ENCODE data around the gene PLEKHA1. TPM values are rescaled to one million over a fixed set of nuclear protein-coding genes. Genes with fewer than 3 reads are reported as not detected.

PLEKHA1 gene
- total RNA-seq, 1 donor from 2014 or later = 39.1 TPM

DNA sequence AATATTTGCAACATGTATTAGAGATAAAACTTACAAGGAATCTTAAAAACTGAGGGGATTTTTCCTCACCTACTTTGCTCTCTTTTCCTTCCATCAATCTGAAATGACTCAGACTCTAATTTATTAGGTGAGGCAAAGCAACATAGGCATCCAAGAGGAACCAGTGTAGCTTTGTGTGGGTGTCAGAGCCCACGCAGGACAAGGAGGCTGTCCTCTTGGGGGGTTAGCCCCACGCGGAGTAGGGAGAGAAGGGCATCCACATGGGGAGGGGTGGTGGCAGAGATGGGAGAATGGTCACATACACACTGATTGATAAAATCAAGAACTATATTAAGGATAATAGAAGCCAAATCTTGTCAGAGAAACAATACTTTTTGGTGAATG, 46.1 kb downstream of the PLEKHA1 start:
- DNase-seq (ENCODE audit: low read depth) = no peak

DNA sequence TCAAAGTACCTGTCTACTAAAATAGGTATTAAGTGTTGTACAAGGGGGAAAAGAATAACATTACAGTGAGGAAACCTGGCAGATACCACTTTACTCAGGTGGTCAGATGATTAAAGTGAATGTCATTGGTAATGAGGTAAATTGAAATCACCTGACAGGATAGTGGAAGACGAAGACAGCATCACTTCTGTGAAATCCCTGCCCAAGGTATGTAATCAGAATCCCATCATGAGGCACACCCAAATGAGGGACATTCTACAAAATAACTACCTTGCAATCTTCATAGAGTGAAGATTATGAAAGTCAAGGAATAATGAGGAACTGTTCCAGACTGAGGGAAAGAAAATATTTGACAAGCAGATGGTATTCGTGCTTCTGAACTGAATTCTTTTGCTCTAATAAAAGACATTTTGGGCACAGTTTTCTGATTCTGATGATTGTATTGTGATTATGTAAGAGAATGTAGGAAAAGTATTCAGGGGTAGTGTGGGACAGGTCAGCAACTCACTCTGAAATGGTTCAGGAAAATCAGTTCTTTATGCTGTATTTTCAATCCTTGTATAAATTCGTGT, 46.6 kb downstream of the PLEKHA1 start:
- no peak for DNase-seq (ENCODE audit: low read depth)

DNA sequence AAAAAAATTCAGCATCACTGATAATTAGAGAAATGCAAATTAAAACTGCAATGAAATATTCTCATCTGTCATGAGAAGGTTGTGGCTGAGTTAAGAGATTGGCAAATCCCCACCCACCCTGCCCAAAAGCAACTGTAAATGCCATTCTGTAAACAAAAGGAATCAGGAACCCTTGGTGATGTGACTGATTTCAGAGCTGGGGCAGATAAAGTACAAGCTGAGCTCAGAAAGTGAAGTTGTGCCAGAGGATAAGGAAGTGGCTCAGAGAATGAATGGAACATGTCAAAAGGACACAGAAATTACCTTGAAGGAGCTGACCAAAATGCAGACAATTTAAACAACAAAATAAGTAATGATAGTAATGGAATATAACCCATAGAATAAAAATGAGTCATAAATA, 47.2 kb downstream of the PLEKHA1 start:
- DNase-seq (ENCODE audit: low read depth) = no peak

DNA sequence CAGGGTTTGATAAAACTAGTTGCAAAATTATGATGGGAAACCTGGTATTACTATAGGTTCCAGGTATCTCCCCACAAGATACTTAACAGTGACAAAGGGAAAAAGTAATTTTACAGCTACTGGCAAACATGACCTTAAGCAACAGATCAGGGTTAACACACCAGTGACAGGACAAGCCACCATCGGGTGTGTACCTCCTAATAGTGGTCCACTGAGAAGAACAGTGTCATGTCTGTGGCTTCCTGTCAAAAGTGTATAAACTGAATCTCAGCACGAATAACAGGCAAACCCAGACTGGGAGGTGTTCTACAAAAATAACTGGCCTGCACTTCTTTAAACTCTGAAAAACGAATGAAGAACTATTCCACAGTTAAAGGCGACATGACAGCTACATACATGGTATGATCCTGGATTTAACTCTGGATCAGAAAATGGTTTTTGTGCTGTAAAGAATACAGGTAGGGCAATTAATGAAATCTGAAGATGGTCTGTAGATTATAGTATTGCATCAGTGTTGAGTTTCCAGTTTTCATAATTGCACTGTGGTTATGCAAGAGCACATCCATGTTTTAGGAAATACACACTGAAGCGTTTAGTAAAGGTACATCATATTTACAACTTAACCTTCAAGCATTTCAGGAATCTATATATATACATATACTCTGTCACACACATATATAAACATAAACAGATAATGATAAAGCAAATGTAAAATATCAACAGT, 47.9 kb downstream of the PLEKHA1 start:
- no peak for DNase-seq (ENCODE audit: low read depth)

- no peak for DNase-seq (ENCODE audit: low read depth)
These were observed 49.6 kb downstream of the PLEKHA1 start for GRCh38 chr10:122424059-122424458.

DNA sequence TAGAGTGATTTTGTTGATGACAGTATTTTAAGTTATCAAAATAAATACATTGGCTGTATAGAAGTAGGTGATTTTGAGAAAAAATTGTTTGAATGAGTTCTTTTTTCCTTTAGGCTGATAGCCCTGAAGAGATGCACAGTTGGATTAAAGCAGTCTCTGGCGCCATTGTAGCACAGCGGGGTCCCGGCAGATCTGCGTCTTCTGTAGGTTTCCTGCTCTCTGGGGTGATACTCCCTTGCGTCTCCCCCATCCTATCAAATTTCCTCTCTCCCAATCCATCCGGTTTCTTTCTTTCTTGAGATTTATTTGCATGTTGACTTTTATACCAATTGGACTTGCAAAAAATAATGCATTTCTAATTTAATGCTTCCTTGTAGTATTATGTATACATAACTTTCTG, 52.3 kb downstream of the PLEKHA1 start:
- no peak for DNase-seq (ENCODE audit: low read depth)

- no peak for DNase-seq (ENCODE audit: low read depth)
These were observed 52.8 kb downstream of the PLEKHA1 start for GRCh38 chr10:122427280-122427679.

DNA sequence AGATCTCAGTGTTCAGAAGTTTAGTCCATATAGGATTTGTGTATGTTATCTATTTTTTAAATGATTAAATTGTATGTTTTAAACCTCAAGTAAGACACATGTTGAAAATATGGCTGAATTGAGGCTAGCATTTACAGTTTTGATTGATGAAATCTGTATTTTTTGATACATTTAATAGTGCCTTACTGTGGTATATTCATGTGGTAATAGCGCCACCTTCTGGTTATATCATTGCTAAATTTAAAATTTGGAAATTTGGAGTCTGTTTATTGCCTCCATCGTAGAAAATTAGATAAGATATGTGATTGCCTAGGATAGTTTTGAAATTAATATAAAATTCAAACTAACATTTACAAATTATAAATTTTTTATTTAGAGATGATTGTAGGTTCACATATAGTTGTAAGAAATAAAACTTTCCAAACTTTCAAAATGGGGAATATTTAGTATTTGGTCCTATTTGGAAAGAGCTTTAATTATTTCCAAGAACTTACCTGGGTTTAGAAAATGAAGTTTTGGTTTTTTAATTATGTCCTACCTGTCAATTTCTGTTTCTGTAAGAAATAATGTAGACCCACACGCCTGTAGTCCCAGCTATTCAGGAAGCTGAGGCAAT, 60.8 kb downstream of the PLEKHA1 start:
- DNase-seq (ENCODE audit: low read depth) = peak; percentile 52

DNA sequence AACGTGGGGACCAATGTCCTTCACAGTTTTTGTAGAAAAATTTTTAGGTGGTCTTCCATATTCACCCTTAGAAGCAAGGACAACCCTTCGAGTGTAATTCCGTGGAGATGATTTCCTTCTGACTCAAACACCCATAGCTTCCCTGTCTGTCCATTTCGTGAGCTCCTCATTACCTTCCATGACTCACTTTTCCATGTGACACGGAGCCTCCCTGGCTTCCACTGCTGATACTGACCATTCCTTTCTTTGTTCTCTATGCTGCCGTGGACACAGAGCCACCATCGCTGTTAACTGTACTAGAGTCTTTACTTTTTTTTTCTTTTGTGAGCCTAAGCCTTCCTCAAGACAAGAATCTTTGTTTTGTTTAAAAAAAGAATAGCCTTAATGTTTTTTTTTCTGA, 67.5 kb downstream of the PLEKHA1 start:
- peak; percentile 70 for DNase-seq (ENCODE audit: low read depth)

GRCh38 chr10:122445469-122445868, 71.0 kb downstream of the PLEKHA1 start:
- no peak for DNase-seq (ENCODE audit: low read depth)

DNA sequence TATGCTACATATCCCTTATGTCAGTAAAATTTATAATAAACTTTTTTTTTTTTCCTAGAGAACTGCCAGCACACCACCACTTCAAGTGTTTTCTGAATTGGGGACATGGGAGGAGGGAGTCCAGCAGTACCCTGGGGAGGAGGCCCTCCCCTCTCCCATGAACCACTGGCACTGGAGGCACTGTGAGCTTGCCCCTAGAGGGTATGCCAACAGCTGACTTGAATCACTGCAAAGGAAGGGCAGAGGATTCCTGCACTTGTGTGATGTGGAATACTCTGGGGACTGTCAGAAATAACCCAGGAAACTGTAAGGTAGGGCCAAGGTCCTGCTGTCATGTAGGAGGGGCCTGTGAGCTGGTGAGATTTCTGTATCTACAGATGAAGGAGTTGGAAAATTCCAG, 71.4 kb downstream of the PLEKHA1 start:
- DNase-seq (ENCODE audit: low read depth) = peak; percentile 82

DNA sequence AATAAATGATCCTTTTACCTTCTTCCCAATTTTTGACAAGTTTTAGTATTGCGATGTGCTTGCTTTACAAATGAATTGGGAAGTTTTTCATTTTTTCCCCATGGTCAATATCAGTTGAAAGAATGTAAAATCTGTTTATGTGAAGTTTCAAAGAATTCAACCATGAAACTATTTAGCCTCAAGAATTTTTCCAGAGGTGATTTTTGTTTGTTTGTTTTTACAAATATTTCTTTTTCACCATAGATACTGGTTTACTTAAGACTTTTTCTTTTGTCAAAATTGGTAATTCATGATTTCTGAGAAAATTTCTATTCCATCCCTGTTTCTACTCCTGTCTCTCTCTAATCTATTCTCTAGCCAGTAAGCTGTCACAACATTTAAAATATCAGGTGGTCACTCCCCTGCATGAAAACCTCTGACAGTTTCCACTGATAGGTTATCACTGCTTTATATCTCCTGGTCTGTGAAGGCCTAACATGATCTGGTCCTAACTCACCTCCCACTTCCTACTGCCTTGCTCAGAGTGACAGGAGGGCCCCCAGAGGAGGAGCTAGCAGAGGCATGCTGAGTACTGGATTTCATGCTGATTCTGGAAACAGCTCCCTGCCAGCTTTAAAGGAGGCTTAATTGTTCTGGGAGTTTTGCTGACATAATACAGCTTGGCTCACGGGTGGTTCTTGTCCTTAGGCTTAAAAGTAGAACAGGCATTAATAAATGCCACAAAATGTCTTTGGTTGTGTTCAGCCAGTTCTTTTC, 72.3 kb downstream of the PLEKHA1 start:
- DNase-seq (ENCODE audit: low read depth) = peak; percentile 45

GRCh38 chr10:122448600-122448999, 74.1 kb downstream of the PLEKHA1 start:
- no peak for DNase-seq (ENCODE audit: low read depth)

GRCh38 chr10:122449153-122449552, 74.6 kb downstream of the PLEKHA1 start:
- no peak for DNase-seq (ENCODE audit: low read depth)

DNA sequence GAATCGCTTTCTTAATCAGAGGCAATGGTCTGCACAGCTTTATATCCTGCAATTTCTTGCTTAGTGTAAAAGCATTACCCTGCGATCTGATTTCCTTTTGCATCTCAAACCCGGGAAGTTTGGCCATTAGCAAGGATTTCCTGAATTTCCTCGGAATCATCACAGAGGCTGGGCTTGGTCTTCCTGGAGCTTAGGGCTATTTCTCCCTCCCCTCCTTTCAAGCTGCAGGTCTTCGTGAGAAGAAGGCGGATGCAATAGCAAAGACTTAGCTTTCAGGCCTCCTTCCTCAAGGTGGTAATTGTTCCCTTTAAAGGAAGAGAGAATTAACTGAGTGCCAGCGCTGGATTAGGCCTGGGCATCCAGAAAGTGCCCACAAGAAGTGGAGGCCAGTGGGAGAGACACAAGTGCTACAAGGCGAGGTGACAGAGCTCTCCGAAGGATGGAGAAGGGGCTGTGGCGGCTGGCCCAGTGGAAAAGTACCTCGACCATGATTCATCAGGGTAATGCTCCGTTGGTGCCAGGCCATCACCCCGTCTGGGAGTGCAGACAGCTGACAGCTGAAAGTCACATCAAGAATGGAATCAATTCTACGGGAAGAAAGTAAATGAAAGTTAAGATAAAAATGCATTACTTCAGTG, 76.0 kb downstream of the PLEKHA1 start:
- DNase-seq (ENCODE audit: low read depth) = peak; percentile 86

DNA sequence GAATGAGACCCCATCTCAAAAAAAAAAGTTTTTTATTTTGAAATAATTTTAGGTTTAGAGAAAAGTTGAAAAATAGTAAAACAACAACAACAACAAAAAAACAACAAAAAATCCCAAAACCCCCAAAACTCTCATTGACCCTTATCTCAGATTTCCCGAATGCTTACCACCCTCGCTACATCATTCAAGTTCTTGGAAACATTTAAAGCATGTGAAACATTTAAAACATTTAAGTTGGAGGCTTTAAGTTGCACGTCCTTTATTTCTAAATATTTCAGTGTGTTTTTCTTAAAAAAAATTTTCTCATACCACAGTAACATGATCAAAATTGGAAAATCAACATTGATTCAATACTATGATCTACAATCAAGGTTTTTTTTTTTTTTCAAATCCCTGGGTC, 79.6 kb downstream of the PLEKHA1 start:
- no peak for DNase-seq (ENCODE audit: low read depth)

GRCh38 chr10:122454603-122455080, 80.1 kb downstream of the PLEKHA1 start, which contains the start of gene ARMS2:
ARMS2 (plus strand) TSS chr10:122454653; CDS start chr10:122454728, 75 bp downstream.
- DNase-seq (ENCODE audit: low read depth) = no peak

DNA sequence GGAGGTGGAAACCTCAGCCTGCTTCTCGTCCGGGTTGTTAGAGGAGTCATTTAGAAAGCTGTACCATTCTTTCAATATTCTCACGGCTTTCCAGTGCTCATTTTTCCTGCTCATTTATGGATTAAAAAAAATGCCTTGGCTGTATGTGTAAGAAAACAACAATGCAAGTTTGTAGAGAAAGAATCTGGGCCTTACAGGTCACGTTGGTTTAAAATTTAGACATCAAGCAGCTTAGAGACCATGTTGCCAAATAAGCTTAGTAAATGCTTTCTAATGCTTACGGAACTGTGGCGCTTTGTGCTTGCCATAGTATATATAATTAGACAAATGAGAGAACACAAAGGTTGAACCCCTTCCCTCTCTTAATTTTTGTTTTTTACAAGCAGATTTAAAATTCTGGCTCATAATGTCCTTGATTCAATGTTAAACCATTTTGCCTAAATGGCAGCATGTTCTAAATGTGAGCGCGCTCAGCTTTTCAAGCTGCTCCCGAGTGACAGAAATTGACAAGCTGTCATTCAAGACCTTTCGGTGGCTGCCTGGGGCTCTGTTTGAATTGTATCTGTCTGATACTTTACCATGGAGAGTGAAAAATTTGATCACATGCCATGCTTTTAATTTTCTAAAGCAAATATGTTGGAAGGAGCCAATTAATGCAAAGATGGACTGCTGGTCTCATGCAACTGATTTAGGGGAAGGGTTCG, 81.0 kb downstream of the PLEKHA1 start:
- no peak for DNase-seq (ENCODE audit: low read depth)

DNA sequence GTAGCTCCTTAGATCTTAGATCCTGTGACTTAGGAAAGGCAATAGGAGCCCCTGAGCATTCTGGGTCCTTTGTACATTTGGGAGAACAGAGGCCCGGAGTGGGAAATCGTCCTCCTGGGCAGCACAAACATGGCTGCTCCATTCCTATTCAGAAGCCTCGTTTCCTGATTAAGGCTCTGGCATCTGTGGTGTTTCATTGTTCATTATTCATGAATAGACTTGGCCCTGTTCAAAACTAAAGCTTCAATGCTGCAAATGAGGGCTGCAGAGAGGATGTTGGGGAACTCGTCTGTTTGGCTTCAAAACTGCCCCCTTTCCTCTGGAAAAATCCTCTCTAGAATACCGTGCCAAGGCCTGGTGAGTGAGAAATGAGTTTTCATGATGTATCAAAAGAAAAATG, 83.4 kb downstream of the PLEKHA1 start:
- DNase-seq (ENCODE audit: low read depth) = no peak

GRCh38 chr10:122458693-122459092, 84.2 kb downstream of the PLEKHA1 start:
- no peak for DNase-seq (ENCODE audit: low read depth)

Measured in myocyte (in vitro differentiated cells).